Activated naive CD8-positive, alpha-beta T cell treated with anti-CD3 and anti-CD28 coated beads, Interleukin-2, amount 50 U/mL, for 24 hours (primary cell): Measurements from ENCODE around the gene CYLD.
A peak's percentile ranks its signal among the peaks of the same experiment; 100 is the strongest.

Experiments used
- ATAC-seq: fragments of 150-1000 bp; cut with Tn5 transposase; one replicate; pipeline ENCODE4 v1.10.0; 2021
- DNase-seq: peaks from one replicate; pipeline ENCODE4 v3.0.0; 2021
- H3K27ac Mint-ChIP-seq: one replicate; pipeline ENCODE4 v1.8.0; 2021; ENCODE audit warnings: mild to moderate bottlenecking, mixed read lengths
- H3K27me3 Mint-ChIP-seq: one replicate; pipeline ENCODE4 v1.8.0; 2021; ENCODE audit warnings: mixed read lengths
- H3K36me3 Mint-ChIP-seq: one replicate; pipeline ENCODE4 v1.8.0; 2021; ENCODE audit warnings: low read depth, mixed read lengths
- H3K4me1 Mint-ChIP-seq: one replicate; pipeline ENCODE4 v1.8.0; 2021; ENCODE audit warnings: mixed read lengths
- H3K4me3 Mint-ChIP-seq: one replicate; pipeline ENCODE4 v1.8.0; 2021; ENCODE audit warnings: mild to moderate bottlenecking, moderate library complexity, mixed read lengths
- H3K9me3 Mint-ChIP-seq: one replicate; pipeline ENCODE4 v1.8.0; 2021; ENCODE audit warnings: mixed read lengths

CYLD gene

DNA sequence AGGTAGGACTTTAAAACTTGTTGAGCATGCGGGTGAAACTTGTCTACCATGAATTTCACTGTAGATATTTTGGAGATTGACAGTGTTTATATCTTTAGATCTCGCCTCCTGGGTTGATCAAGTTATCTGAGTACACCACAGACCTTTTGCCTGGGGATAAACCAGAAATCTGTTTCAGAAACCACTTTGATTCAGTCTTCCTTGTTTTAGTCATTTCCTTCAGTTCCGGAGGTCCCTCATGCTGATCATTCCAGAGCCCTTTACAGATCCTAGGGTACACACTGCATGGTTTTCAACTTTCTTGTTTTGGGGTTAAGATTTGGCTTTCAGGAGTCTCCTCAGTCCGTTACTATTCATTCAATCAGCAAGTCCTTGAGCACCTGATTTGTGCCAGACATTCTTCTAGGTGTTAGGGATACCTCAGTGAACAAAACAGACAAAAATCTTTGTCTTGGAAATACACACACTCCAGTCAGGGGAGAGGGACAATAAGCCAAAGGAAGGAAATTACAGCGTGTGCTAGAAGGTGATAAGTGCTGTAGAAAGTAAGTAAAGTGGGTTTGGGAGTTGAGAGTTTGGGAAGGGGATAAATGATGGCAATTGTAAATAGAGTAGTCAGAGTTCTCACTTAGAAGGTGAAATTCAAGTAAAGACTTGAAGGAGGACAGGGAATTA, 36.3 kb upstream of the CYLD start:
- H3K4me3 Mint-ChIP-seq: no peak overlapping the region
- DNase-seq: no peak
- H3K9me3 Mint-ChIP-seq: peaks cover 21% of the 10 kb centered on the region
- H3K36me3 Mint-ChIP-seq: peaks cover 36% of the 10 kb centered on the region
- H3K27me3 Mint-ChIP-seq: no peaks in the 10 kb centered on the region
- peaks cover 71% of the 10 kb centered on the region for H3K4me1 Mint-ChIP-seq
- no peak for ATAC-seq
- H3K27ac Mint-ChIP-seq: no peak overlapping the region

DNA sequence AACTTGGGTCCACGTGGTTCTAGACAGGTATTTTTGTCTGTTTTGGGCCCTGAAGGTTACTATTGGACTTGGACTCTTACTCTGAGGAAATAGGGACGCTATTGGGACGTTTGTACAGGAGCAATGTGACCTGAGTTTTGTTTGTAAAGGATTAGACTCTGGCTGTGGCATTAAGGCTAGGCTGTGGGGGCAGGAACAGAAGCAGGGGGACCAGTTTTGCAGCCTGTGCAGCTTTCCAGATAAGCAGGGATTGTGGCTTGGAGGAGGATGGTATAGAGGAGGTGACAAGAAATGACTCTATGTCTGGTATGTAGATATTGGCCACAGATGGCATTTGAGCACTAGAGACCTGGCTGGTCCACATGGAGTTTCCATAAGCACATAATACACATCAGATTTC, 35.6 kb upstream of the CYLD start:
- DNase-seq (no peak), ATAC-seq (peak; percentile 17)
- Mint-ChIP-seq H3K36me3 (peaks cover 34% of the 10 kb centered on the region), H3K27me3 (no peaks in the 10 kb centered on the region), H3K9me3 (peaks cover 21% of the 10 kb centered on the region), H3K4me3 (no peak overlapping the region), H3K4me1 (peaks cover 69% of the 10 kb centered on the region), H3K27ac (peak overlapping the region; percentile 1)

GRCh38 chr16:50708373-50709060, 33.4 kb upstream of the CYLD start:
- ATAC-seq: peak; percentile 86
- H3K9me3 Mint-ChIP-seq: peaks cover 21% of the 10 kb centered on the region
- peaks cover 60% of the 10 kb centered on the region for H3K4me1 Mint-ChIP-seq
- peak overlapping the region; percentile 41 for H3K4me3 Mint-ChIP-seq
- peak overlapping the region; percentile 84 for H3K27ac Mint-ChIP-seq
- peaks cover 31% of the 10 kb centered on the region for H3K36me3 Mint-ChIP-seq
- H3K27me3 Mint-ChIP-seq: no peaks in the 10 kb centered on the region
- DNase-seq: peak; percentile 41

- ATAC-seq: peak; percentile 45
- H3K4me1 Mint-ChIP-seq: peaks cover 57% of the 10 kb centered on the region
- peaks cover 15% of the 10 kb centered on the region for H3K9me3 Mint-ChIP-seq
- DNase-seq: no peak
- H3K36me3 Mint-ChIP-seq: peaks cover 24% of the 10 kb centered on the region
- H3K27ac Mint-ChIP-seq: peak overlapping the region; percentile 84
- H3K27me3 Mint-ChIP-seq: no peaks in the 10 kb centered on the region
- peak overlapping the region; percentile 41 for H3K4me3 Mint-ChIP-seq
Measured at GRCh38 chr16:50709061-50709684, 32.7 kb upstream of the CYLD start.

- DNase-seq (no peak), ATAC-seq (no peak)
- Mint-ChIP-seq H3K9me3 (peaks cover 10% of the 10 kb centered on the region), H3K36me3 (peaks cover 19% of the 10 kb centered on the region), H3K4me3 (no peak overlapping the region), H3K27ac (peak overlapping the region; percentile 16), H3K4me1 (peaks cover 55% of the 10 kb centered on the region), H3K27me3 (no peaks in the 10 kb centered on the region)
Measured at GRCh38 chr16:50709980-50710379, 31.9 kb upstream of the CYLD start.

GRCh38 chr16:50711040-50711439, 30.8 kb upstream of the CYLD start:
- H3K27me3 Mint-ChIP-seq: no peaks in the 10 kb centered on the region
- DNase-seq (no peak), ATAC-seq (no peak)
- H3K36me3 Mint-ChIP-seq: peaks cover 9% of the 10 kb centered on the region
- peaks cover 46% of the 10 kb centered on the region for H3K4me1 Mint-ChIP-seq
- H3K4me3 Mint-ChIP-seq: no peak overlapping the region
- no peaks in the 10 kb centered on the region for H3K9me3 Mint-ChIP-seq
- no peak overlapping the region for H3K27ac Mint-ChIP-seq

DNA sequence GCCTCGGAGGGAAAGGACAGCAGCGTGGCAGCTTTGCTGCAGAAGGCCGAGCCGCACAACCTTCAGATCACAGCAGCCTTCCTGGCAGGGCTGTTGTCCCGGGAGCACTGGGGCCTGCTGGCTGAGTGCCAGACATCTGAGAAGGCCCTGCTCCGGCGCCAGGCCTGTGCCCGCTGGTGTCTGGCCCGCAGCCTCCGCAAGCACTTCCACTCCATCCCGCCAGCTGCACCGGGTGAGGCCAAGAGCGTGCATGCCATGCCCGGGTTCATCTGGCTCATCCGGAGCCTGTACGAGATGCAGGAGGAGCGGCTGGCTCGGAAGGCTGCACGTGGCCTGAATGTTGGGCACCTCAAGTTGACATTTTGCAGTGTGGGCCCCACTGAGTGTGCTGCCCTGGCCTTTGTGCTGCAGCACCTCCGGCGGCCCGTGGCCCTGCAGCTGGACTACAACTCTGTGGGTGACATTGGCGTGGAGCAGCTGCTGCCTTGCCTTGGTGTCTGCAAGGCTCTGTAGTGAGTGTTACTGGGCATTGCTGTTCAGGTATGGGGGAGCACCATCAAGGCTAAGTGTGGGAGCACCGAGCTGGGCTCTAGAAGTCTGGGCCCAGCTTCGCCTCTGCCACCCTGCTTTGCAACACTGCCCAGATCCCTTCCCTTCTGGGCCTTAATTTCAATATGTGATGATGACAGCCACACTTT, 29.9 kb upstream of the CYLD start:
- H3K4me3 Mint-ChIP-seq: no peak overlapping the region
- peaks cover 46% of the 10 kb centered on the region for H3K4me1 Mint-ChIP-seq
- H3K9me3 Mint-ChIP-seq: no peaks in the 10 kb centered on the region
- H3K27ac Mint-ChIP-seq: no peak overlapping the region
- no peaks in the 10 kb centered on the region for H3K27me3 Mint-ChIP-seq
- ATAC-seq (no peak), DNase-seq (no peak)
- H3K36me3 Mint-ChIP-seq: peaks cover 6% of the 10 kb centered on the region

DNA sequence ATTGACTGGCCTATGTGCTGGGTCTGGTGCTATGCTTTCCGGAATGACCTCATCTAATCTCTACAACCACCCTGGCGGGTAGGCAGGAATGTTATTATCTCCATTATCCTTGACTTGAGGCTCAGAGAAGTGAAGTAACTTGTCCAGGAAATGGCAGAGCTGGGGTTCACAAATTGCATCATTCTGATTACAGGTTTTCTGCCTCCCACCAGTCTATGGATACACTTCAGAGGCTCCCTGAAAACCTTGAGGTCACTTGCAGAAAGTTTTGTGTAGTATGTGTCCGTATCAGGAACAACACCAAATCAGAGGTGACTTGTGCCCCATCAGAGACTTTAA, 29.4 kb upstream of the CYLD start:
- DNase-seq: no peak
- H3K36me3 Mint-ChIP-seq: peaks cover 3% of the 10 kb centered on the region
- H3K4me3 Mint-ChIP-seq: no peak overlapping the region
- no peak for ATAC-seq
- no peaks in the 10 kb centered on the region for H3K27me3 Mint-ChIP-seq
- H3K27ac Mint-ChIP-seq: no peak overlapping the region
- no peaks in the 10 kb centered on the region for H3K9me3 Mint-ChIP-seq
- H3K4me1 Mint-ChIP-seq: peaks cover 46% of the 10 kb centered on the region

DNA sequence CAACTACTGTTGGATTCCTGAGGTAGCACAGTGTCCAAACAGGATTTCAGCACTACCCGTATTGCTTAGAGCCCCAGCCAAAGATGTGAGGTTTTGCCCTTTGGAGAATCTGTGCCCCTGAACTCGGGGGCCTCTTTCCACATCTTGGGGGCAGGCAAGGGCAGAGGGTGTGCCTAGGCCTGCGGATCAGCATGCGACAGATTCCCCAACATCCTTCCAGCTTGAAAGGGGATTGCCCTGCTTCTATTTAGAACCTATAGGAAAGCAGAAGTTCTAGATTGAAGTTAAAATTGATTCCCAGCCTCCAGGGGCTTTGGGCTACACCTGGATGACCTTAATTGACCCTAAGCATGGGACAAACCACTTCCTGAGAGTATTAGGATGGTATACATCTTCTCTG, 28.9 kb upstream of the CYLD start:
- peaks cover 3% of the 10 kb centered on the region for H3K36me3 Mint-ChIP-seq
- H3K9me3 Mint-ChIP-seq: no peaks in the 10 kb centered on the region
- H3K27me3 Mint-ChIP-seq: no peaks in the 10 kb centered on the region
- ATAC-seq (no peak), DNase-seq (no peak)
- H3K4me3 Mint-ChIP-seq: no peak overlapping the region
- peaks cover 42% of the 10 kb centered on the region for H3K4me1 Mint-ChIP-seq
- no peak overlapping the region for H3K27ac Mint-ChIP-seq

GRCh38 chr16:50717091-50717490, 24.8 kb upstream of the CYLD start:
- ATAC-seq: no peak
- Mint-ChIP-seq H3K4me3 (no peak overlapping the region), H3K27ac (no peak overlapping the region), H3K9me3 (no peaks in the 10 kb centered on the region), H3K36me3 (no peaks in the 10 kb centered on the region), H3K27me3 (no peaks in the 10 kb centered on the region), H3K4me1 (peaks cover 44% of the 10 kb centered on the region)
- no peak for DNase-seq

DNA sequence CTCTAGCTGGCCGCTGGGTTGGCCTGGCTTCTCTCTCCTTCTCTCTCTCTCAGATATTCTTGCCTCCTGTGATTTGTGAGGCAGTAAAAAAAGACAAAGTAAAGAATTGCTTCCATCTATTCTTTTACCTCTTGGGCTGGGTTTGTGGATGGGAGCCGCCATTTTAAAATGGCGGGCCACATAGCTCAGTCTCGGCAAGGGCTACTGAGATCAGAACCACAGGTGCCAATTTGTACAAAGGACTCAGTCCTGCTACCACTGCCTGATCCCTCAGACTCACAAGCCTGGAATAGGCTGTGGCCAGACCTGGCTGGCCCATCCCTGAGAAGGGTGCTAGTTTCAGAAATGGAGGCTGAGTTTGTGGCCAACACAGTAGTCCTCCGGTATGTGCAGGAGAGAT, 24.4 kb upstream of the CYLD start:
- Mint-ChIP-seq H3K36me3 (no peaks in the 10 kb centered on the region), H3K4me3 (no peak overlapping the region), H3K27me3 (no peaks in the 10 kb centered on the region), H3K27ac (no peak overlapping the region), H3K9me3 (no peaks in the 10 kb centered on the region), H3K4me1 (peaks cover 46% of the 10 kb centered on the region)
- no peak for DNase-seq
- ATAC-seq: no peak

DNA sequence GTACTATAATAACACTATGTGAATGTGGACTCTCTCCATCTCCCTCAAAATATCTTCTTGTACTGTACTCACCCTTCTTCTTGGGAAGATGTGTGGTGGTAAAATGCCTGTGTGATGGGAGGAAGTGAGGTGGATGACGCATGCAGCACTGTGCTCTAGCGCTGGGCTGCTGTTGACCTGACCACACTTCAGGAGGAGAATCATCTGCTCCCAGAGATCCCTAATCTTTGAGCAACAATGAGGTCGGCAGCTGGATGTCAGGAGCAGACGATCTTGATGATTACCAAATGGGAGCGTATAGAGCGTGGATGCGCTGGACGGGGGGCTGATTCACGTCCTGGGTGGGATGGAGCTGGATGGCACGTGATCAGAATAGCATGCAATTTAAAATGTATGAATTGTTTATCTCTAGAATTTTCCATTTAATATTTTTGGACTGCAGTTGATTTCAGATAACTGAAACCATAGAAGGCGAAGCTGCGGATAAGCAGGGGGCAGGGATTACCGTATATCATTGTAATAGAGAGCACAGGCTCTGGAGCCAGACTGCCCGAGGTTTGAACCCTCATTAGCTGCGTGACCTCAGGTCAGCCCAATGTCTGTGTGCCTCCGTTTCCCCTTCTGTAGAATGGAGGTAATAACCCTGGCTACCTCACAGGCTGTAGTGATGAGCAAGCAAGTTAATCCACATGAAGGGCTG, 23.7 kb upstream of the CYLD start:
- peaks cover 2% of the 10 kb centered on the region for H3K36me3 Mint-ChIP-seq
- no peaks in the 10 kb centered on the region for H3K9me3 Mint-ChIP-seq
- H3K27ac Mint-ChIP-seq: no peak overlapping the region
- no peaks in the 10 kb centered on the region for H3K27me3 Mint-ChIP-seq
- ATAC-seq: no peak
- DNase-seq: no peak
- no peak overlapping the region for H3K4me3 Mint-ChIP-seq
- peaks cover 43% of the 10 kb centered on the region for H3K4me1 Mint-ChIP-seq

GRCh38 chr16:50718761-50719400, 23.0 kb upstream of the CYLD start:
- ATAC-seq (no peak), DNase-seq (no peak)
- Mint-ChIP-seq H3K27me3 (no peaks in the 10 kb centered on the region), H3K4me1 (peaks cover 43% of the 10 kb centered on the region), H3K36me3 (peaks cover 4% of the 10 kb centered on the region), H3K9me3 (peaks cover 1% of the 10 kb centered on the region), H3K4me3 (no peak overlapping the region), H3K27ac (no peak overlapping the region)
